Esophagus muscularis mucosa (tissue), 3 donors: ENCODE data around the gene MPZL1.

ENCODE experiments used
- CTCF ChIP-seq, 3 experiments: fragments of 200-600 bp in 2 of 3; fragments of 450-650 bp in 1 of 3; sonication (generic) in 2 of 3; IDR thresholded peaks; one replicate each; pipeline ENCODE4 v1.5.1; 2017 to 2019; ENCODE audit warnings: antibody characterized with exemption in 3 of 3, mild to moderate bottlenecking in 2 of 3, moderate library complexity in 1 of 3
- POLR2A ChIP-seq: fragments of 450-650 bp; IDR thresholded peaks from one replicate; pipeline ENCODE4 v1.6.1; 2017; ENCODE audit warnings: antibody characterized with exemption, moderate library complexity, mild to moderate bottlenecking, low read depth
- POLR2AphosphoS5 ChIP-seq, 2 donors: sonication (generic); formaldehyde crosslinking; IDR thresholded peaks; one replicate each; pipeline ENCODE4 v1.6.1; 2017; ENCODE audit warnings: antibody characterized with exemption in 2 of 2

DNA sequence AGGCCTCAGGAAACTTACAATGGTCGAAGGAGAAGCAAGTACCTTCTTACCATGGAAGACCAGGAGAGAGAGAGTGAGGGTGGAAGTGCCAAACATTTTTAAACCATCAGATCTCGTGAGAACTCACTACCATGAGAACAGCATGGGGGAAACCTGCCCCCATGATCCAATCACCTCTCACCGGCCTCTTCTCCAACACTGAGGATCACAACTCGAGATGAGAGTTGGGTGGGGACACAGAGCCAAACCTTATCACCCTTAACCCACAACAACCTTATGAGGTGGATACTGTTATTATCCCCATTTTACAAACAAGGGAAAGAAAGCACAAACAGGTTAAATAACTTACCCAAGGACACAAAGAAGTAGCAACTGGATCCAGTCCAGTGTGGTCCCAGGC, 80.5 kb downstream of the MPZL1 start:
- TF ChIP-seq CTCF (IDR thresholded peaks at IDR 0.05) (no peak), POLR2A (no peak), POLR2AphosphoS5 (IDR thresholded peaks at IDR 0.05) (no peak)
